Bronchial epithelial cell (primary cell): ENCODE data around the gene PRSS38. TPM values are rescaled to one million over a fixed set of nuclear protein-coding genes. Genes with fewer than 3 reads are reported as not detected.

Experiments used
- DNase-seq: peaks from one replicate; pipeline ENCODE4 v3.0.0-alpha.2; 2010; ENCODE audit warnings: low read depth
- FAIRE-seq: peaks from 2 replicates; lab custom pipeline; 2011; peaks lifted over from hg19 to GRCh38; lab: Jason Lieb, UNC
- H3K27me3 ChIP-seq: 2 replicates; pipeline ENCODE4 v1.5.1; 2011; ENCODE audit warnings: low read length; ENCODE audit not compliant: control insufficient read depth, insufficient read depth
- H3K36me3 ChIP-seq: 2 replicates; pipeline ENCODE4 v1.5.1; 2011; ENCODE audit warnings: low read length; ENCODE audit not compliant: control insufficient read depth, insufficient read depth
- H3K4me3 ChIP-seq: 2 replicates; pipeline ENCODE4 v1.5.1; 2011; ENCODE audit warnings: mild to moderate bottlenecking, low read depth, low read length, control low read depth
- total RNA-seq: library from RNA; depleted of rRNA; stranded (reverse); fragments of >200 nt; gene quantifications from 2 replicates; pipeline ENCODE4 v1.2.1, GENCODE V29; 2014
- TF ChIP-seq, protein P1 (sequence below): IDR thresholded peaks from 2 replicates; pipeline ENCODE4 v1.5.1; 2011; ENCODE audit warnings: mild to moderate bottlenecking, moderate library complexity, low read length, control low read depth, inconsistent platforms; ENCODE audit not compliant: insufficient read depth, severe bottlenecking

PRSS38 gene
- total RNA-seq, 1 donor from 2014 or later: not detected

DNA sequence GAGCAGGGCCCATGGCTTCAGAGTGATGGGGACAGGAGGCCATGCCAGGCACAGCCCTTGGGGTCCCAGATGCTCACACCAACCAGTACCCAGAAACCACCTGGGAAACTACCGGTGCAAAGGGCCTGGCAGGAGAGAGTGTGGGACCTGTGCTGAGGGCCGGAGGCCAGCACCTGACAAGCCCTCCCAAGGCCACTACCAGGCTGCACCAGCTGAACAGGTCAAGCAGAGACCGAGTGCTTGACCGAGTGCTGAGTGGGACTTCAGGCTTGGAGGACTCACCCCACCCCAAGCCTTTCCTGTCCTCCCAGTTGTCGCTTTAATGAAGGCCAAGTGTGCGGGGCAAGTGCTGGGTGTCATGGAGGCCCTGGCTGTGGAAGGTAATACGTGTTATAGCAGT lies 43.7 kb upstream of the PRSS38 start:
- DNase-seq (no peak), FAIRE-seq (no peak)
- peaks cover 17% of the 10 kb centered on the region for H3K36me3 ChIP-seq
- TF ChIP-seq, protein P1, sequence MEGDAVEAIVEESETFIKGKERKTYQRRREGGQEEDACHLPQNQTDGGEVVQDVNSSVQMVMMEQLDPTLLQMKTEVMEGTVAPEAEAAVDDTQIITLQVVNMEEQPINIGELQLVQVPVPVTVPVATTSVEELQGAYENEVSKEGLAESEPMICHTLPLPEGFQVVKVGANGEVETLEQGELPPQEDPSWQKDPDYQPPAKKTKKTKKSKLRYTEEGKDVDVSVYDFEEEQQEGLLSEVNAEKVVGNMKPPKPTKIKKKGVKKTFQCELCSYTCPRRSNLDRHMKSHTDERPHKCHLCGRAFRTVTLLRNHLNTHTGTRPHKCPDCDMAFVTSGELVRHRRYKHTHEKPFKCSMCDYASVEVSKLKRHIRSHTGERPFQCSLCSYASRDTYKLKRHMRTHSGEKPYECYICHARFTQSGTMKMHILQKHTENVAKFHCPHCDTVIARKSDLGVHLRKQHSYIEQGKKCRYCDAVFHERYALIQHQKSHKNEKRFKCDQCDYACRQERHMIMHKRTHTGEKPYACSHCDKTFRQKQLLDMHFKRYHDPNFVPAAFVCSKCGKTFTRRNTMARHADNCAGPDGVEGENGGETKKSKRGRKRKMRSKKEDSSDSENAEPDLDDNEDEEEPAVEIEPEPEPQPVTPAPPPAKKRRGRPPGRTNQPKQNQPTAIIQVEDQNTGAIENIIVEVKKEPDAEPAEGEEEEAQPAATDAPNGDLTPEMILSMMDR: no peak
- no peaks in the 10 kb centered on the region for H3K27me3 ChIP-seq
- no peak overlapping the region for H3K4me3 ChIP-seq

GRCh38 chr1:227773558-227773957 lies 41.9 kb upstream of the PRSS38 start:
- DNase-seq: no peak
- H3K36me3 ChIP-seq: peaks cover 15% of the 10 kb centered on the region
- no peaks in the 10 kb centered on the region for H3K27me3 ChIP-seq
- FAIRE-seq: no peak
- no peak overlapping the region for H3K4me3 ChIP-seq
- TF ChIP-seq, protein P1: no peak

GRCh38 chr1:227774051-227774731 lies 41.3 kb upstream of the PRSS38 start:
- H3K36me3 ChIP-seq: peaks cover 13% of the 10 kb centered on the region
- TF ChIP-seq, protein P1: no peak
- DNase-seq (no peak), FAIRE-seq (peak; percentile 84)
- no peaks in the 10 kb centered on the region for H3K27me3 ChIP-seq
- no peak overlapping the region for H3K4me3 ChIP-seq

DNA sequence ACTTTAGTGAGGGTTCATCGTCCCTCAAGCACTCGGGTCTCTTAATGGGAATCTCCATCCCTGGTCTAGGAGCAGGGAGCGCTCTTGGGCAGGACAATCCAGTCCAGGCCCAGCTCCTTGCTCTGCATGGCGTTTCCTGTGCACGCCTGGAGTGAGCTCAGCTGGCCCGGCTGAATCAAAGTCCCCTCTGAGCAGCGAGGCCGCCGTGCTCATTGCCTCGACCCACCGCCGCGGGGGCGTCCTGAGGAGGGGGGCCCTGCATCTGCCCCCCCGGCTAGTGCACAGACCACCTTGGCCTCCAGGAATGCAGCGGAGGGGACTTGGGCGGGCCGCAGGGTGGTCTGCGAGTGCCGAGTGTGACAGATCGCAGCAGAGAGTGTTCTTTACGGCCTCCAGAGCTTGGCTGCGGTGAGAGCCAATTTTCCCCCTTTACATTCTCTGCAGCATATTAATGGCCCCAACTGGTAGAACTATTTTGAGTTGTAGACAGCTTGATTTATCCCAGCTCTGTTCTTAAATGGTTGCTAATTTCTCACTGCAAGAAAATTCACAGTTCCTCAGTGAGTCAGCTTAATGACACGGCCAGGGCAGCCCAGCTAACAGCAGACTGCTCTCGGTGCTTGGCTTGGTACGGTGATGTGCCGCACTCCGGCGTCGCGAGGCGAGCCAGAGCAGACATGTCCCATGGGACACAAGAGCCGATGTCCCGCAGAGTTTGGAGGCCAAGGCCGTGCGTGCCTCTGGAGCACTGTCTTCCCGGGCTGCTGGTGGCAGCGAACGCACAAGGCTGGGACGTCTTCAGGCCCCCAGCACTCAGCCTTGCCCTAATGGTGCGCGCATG lies 40.4 kb upstream of the PRSS38 start:
- Histone ChIP-seq H3K27me3 (no peaks in the 10 kb centered on the region), H3K36me3 (peaks cover 15% of the 10 kb centered on the region), H3K4me3 (no peak overlapping the region)
- FAIRE-seq (no peak), DNase-seq (no peak)
- TF ChIP-seq, protein P1: no peak

DNA sequence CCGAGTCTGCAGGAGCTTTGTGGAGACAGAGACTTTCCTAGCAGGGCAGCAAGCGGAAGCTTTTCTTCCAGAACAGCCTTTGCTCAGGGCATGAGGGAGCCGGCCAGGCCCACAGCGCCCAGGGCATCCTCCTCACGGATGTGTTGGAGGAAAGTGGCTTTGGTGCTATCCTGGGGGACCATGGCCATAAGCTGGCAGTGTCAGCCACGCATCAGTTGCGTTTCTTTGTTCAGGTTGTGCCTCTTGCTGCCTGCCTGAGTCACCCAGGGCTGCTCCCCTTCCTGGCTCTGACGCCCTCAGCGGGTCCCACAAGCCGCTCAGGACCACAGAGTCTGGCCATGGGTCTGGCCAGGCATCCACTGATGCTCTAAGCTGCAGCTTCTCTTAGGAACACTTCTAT lies 39.6 kb upstream of the PRSS38 start:
- FAIRE-seq: no peak
- H3K36me3 ChIP-seq: peaks cover 14% of the 10 kb centered on the region

More for the DNA sequence above, 39.6 kb upstream of the PRSS38 start:
- Histone ChIP-seq H3K27me3 (no peaks in the 10 kb centered on the region), H3K4me3 (no peak overlapping the region)
- DNase-seq: no peak
- TF ChIP-seq, protein P1: no peak
